Psoas muscle (tissue), 8 donors: ENCODE results near the gene DSE. TPM values are rescaled to one million over a fixed set of nuclear protein-coding genes. Genes with fewer than 3 reads are reported as not detected.

Source experiments
- ATAC-seq, 4 donors: fragments of 200-7000 bp; cut with Tn5 transposase; one replicate each; pipeline ENCODE4 v1.9.1; 2020; ENCODE audit warnings: moderate library complexity in 3 of 4, mild to moderate bottlenecking in 2 of 4
- DNase-seq, 2 donors: peaks; one replicate each; pipeline ENCODE4 v3.0.0-alpha.2; 2020
- H3K27ac ChIP-seq: fragments of 200-600 bp; one replicate; pipeline ENCODE4 v1.8.0; 2022
- H3K27me3 ChIP-seq, 3 donors: fragments of 200-600 bp in 1 of 3; one replicate each; pipeline versions ENCODE4 v1.6.1 to v1.8.0; 2013 to 2022; ENCODE audit warnings: low read length in 2 of 3, mild to moderate bottlenecking in 2 of 3, moderate library complexity in 1 of 3; ENCODE audit not compliant: insufficient read depth in 3 of 3
- H3K36me3 ChIP-seq, 2 donors: fragments of 200-600 bp in 1 of 2; one replicate each; pipeline versions ENCODE4 v1.6.1 to v1.8.0; 2013 to 2022; ENCODE audit warnings: low read depth in 1 of 2, mild to moderate bottlenecking in 1 of 2, moderate library complexity in 1 of 2; ENCODE audit not compliant: insufficient read depth in 1 of 2
- H3K4me1 ChIP-seq: fragments of 200-600 bp; one replicate; pipeline ENCODE4 v1.8.0; 2022
- H3K4me3 ChIP-seq: fragments of 200-600 bp; one replicate; pipeline ENCODE4 v1.8.0; 2022; ENCODE audit warnings: mild to moderate bottlenecking
- H3K9me3 ChIP-seq: fragments of 200-600 bp; one replicate; pipeline ENCODE4 v1.8.0; 2022
- WGBS, 3 donors: extraction: QIAGEN DNeasy Blood & Tissue Kit; methylation state at CpG; one replicate each; pipeline versions ENCODE4 v1.1.6 to v1.1.7; 2013; 5-methylcytosine and 5-hydroxymethylcytosine counted together
- intact Hi-C, 2 donors: fragments of 100-400 bp; cut with DNase I; formaldehyde crosslinking; loops; one replicate each; pipeline versions ENCODE4 v1.11.0 to v1.14.2; 2022
- polyA plus RNA-seq, 3 donors: library from polyadenylated mRNA; stranded (reverse); fragments of 200-250 nt; gene quantifications; one replicate each; pipeline ENCODE4 v1.2.3, GENCODE V29; 2013
- total RNA-seq, 4 donors: library from RNA; stranded (reverse); fragmentation: NEBNext Ultra II Directional in 2 of 4; extraction: Animal tissue kit (Norgen Biotek cat#: 25700) in 2 of 4; gene quantifications; one replicate each; pipeline versions ENCODE4 v1.2.1 to v1.2.4, GENCODE V29; 2021 to 2023
- TF ChIP-seq, protein P1 (sequence below): fragments of 200-600 bp; IDR thresholded peaks from one replicate; pipeline ENCODE4 v1.8.0; 2022; ENCODE audit warnings: antibody characterized with exemption
- donor health status: healthy with polysubstance abuse.
- donor health status: DM: no; HTN: no; CAD: no; lungs with moderate emphysema.
- donor health status: Bipolar disorder and iron deficiency.
- donor health status: healthy.
- donor health status: DM: yes; HTN: yes; CAD: no.
- donor health status: DM: no; HTN: no; CAD: no.
- donor health status: DM: no; HTN: no; CAD: no.
- donor health status: DM: yes; HTN: yes; CAD: no.

DSE gene
- total and polyA plus RNA-seq, 7 donors, result 2.3 to 26.7 (median 9.6) TPM

DNA sequence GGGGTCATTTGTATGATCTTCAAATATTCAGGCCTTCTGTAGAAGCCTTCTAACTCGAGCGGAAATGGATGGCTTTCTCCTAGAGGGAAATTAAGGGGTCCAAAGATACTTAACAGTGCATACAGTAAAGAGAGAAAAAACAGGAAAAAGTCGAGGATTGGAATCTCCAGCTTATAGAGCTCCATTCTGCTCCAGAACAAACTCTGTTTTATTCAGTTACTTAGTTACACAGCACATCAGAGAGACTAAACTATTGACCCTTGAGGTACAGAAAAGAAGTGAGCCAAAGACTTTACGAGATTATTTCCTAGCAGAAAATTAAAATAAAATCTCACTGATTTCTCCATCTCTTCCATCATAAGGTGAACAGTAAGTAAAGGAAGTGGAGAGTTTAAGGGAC, 43.8 kb upstream of the DSE start:
- Histone ChIP-seq H3K27ac (no peak overlapping the region), H3K4me3 (no peak overlapping the region), H3K9me3 (no peaks in the 10 kb centered on the region), H3K27me3 (no peaks in the 10 kb centered on the region), H3K4me1 (peaks cover 24% of the 10 kb centered on the region), H3K36me3 (no peaks in the 10 kb centered on the region)
- DNase-seq (no peak), ATAC-seq (no peak)
- intact Hi-C loops, result no loop called here
- TF ChIP-seq, protein P1, sequence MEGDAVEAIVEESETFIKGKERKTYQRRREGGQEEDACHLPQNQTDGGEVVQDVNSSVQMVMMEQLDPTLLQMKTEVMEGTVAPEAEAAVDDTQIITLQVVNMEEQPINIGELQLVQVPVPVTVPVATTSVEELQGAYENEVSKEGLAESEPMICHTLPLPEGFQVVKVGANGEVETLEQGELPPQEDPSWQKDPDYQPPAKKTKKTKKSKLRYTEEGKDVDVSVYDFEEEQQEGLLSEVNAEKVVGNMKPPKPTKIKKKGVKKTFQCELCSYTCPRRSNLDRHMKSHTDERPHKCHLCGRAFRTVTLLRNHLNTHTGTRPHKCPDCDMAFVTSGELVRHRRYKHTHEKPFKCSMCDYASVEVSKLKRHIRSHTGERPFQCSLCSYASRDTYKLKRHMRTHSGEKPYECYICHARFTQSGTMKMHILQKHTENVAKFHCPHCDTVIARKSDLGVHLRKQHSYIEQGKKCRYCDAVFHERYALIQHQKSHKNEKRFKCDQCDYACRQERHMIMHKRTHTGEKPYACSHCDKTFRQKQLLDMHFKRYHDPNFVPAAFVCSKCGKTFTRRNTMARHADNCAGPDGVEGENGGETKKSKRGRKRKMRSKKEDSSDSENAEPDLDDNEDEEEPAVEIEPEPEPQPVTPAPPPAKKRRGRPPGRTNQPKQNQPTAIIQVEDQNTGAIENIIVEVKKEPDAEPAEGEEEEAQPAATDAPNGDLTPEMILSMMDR, result no peak
- 65 to 67% (median 67%) methylated on average over 4 of the region's 4 CpGs for WGBS, 3 donors

DNA sequence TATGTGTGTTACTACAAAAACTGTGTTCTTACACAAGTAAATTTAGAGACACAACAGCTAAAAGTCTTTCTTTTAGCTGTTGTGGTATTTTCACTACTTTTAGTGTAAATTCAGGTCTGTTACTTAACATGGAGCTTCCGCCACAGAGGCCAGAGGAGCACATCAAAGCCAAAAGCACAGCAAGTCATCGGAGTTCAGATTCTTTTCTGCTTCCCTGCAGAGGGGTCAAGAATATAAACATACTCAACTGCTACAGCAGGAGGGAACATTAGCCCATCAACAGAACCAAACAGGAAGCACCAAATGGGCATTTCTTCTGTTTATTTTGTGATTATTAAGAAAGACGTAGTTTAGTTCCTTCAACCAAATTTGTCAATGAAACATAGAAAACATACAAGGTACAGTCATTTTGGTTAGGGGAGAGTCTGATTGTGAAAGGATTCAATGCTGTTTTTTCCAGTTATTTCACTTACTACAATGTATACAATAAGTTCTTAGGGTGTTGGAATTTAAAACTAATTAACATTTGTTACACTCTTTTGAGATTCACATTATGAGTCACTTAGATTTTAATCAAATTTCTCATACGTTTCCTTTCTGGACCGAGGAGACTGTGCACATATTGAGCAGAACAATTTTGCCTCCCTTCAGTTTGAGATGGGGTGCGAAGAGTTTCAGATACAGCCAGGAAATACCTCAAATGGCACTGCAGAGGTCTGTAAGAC, 42.8 kb upstream of the DSE start:
- peak overlapping the region; percentile 19 for H3K27ac ChIP-seq
- H3K4me3 ChIP-seq, result no peak overlapping the region
- no peaks in the 10 kb centered on the region for H3K9me3 ChIP-seq
- DNase-seq (no peak), ATAC-seq (no peak)
- WGBS, 3 donors, result 76 to 79% (median 78%) methylated on average over 6 of the region's 6 CpGs
- H3K4me1 ChIP-seq, result peaks cover 24% of the 10 kb centered on the region
- TF ChIP-seq, protein P1, result no peak
- H3K27me3 ChIP-seq, result no peaks in the 10 kb centered on the region
- intact Hi-C loops, result no loop called here
- no peaks in the 10 kb centered on the region for H3K36me3 ChIP-seq

DNA sequence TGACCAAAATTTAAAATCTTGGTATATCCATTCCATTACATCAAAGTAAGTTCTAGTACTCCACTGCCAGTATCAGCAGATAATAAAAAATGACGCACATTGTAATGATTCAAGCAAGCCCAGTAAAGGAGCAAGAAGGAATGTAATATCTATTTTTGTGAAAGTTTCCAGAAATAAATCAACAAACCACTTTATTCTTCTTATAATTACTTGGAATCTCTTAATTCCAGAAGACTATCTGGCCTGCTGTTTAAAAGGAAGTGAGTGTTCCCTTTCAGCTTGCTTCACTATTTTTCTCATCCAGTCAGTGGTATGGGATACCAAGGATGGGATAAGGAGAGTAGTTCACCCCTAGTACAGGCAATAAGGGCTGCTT, 42.2 kb upstream of the DSE start:
- Histone ChIP-seq H3K27me3 (no peaks in the 10 kb centered on the region), H3K9me3 (no peaks in the 10 kb centered on the region), H3K27ac (peak overlapping the region; percentile 19), H3K36me3 (no peaks in the 10 kb centered on the region), H3K4me3 (no peak overlapping the region), H3K4me1 (peaks cover 24% of the 10 kb centered on the region)
- TF ChIP-seq, protein P1, result no peak
- WGBS, 3 donors, result 66 to 87% (median 86%) methylated on average over 1 of the region's 1 CpG
- intact Hi-C loops, result no loop called here
- ATAC-seq (peak in 1 of 4 donors; percentile 40), DNase-seq (no peak)

DNA sequence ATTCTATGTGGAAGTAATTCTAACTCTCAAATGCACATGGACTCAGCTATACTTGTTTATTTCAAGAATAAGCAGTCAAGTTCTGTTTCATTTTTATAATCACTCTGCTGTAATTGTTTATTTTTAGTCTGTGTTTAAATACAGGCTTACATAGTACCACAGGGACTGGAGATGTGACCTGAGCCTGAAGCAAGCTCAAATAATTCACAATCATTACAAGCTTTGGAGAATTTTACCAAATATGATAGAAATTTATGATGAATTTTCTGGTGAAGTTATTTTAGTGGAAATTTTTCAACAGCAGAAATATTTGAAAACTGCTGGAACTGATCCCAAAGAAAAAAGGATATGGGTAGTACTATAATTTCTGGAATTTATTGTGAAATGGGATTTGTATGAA, 41.6 kb upstream of the DSE start:
- H3K4me1 ChIP-seq, result peaks cover 24% of the 10 kb centered on the region
- intact Hi-C loops, result no loop called here
- no peaks in the 10 kb centered on the region for H3K27me3 ChIP-seq
- H3K4me3 ChIP-seq, result no peak overlapping the region
- ATAC-seq (peak in 3 of 4 donors; percentile 41 to 76 (median 69)), DNase-seq (no peak)
- no peaks in the 10 kb centered on the region for H3K36me3 ChIP-seq
- TF ChIP-seq, protein P1, result no peak
- H3K27ac ChIP-seq, result peak overlapping the region; percentile 19
- H3K9me3 ChIP-seq, result no peaks in the 10 kb centered on the region

DNA sequence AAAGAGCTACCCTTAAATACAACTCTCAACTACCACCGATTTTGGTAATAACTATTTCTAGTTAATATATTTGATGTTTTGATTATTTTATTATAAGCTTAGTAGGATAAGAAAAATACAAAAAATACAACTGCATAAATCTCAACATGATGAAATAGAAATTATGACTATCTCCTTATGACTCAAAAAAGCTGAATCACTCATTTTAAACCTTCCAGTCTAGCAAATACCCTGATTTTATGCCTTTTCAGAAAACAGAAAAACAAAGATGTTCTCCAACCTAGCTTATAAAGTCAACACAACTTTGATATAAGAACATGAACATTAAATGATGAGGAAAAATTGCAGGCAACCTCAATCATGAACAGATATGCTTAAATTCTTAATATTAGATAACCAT, 40.2 kb upstream of the DSE start:
- intact Hi-C loops, result no loop called here

More for the DNA sequence above, 40.2 kb upstream of the DSE start:
- WGBS, 3 donors, result 97 to 98% (median 98%) methylated on average over 1 of the region's 1 CpG
- ATAC-seq (no peak), DNase-seq (no peak)
- Histone ChIP-seq H3K27me3 (no peaks in the 10 kb centered on the region), H3K36me3 (no peaks in the 10 kb centered on the region), H3K27ac (no peak overlapping the region), H3K4me1 (peaks cover 24% of the 10 kb centered on the region), H3K9me3 (no peaks in the 10 kb centered on the region), H3K4me3 (no peak overlapping the region)
- TF ChIP-seq, protein P1, result no peak
